GM19468 (cell line): ENCODE measurements around the gene RIPPLY1.

Experiments
- ATAC-seq: cut with Tn5 transposase; IDR thresholded peaks from one replicate; pipeline ENCODE4 v1.9.1; 2021; ENCODE audit warnings: mild to moderate bottlenecking, moderate library complexity, moderate number of reproducible peaks; ENCODE audit not compliant: unreplicated experiment; ENCODE audit errors: extremely low read depth

The RIPPLY1 gene, protein sequence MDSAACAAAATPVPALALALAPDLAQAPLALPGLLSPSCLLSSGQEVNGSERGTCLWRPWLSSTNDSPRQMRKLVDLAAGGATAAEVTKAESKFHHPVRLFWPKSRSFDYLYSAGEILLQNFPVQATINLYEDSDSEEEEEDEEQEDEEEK

DNA sequence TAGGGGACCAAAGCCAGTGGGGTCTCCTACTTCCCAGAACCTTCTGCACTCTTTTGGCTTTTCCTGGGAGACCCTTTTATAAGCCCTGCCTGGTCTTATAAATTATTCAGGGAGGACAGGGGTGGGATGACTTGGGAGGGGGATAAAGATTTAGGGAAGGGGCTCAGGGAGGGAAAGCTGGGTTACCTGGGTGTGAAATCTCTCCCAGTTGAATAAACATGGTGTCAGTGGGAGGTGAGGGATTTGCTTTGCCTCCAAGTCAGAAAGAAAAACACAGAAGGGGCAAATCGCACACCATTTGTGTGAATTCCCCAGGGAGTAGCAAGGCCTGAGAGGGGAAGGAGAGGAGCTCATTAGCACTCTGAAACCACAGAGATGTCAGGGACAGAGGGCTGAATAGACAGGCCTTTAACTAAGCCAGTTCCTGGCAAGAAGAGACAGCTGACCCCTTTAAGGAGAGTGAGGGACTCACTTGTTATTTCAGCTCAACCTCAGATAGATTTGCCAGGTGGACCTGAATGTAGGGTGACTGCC, at the start of gene RIPPLY1:
RIPPLY1 (minus strand) TSS at position 51 of the 534 bp plus-strand sequence. CDS start 54 bp downstream, outside the sequence.
- ATAC-seq, result no peak

DNA sequence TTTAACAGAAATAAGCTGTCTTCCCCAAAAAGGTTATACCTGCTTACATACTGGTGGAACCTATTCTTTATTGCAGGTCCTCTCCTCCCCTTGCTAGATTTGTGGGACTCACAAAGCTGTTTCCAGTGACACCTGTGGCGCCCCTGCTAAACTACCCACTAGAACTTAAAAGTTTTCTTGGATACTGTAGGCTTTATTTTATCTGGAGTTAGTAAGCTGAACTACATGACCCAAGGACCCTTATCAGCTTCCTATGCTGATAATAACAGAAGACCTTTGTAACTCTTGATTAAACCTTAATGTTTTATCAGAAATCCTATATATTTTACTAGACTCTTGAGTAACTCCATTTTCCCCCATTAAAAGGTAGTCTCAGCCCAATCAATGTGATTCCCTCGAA, 49.4 kb upstream of the RIPPLY1 start:
- ATAC-seq, result no peak

DNA sequence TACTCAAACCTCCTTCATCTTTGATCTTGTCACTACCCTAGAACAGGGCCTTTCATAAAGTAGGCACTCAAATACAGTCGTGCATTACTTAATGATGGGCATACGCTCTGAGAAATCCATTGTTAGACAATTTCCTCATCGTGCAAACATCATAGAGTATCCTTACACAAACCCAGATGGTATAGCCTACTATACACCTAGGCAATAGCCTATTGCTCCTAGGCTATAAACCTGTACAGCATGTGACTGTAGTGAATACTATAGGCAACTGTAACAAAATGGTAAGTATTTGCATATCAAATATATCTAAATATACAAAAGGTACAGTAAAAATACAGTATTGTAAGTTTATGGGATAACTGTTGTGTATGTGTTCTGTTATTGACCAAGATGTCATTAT, 48.9 kb upstream of the RIPPLY1 start:
- no peak for ATAC-seq

DNA sequence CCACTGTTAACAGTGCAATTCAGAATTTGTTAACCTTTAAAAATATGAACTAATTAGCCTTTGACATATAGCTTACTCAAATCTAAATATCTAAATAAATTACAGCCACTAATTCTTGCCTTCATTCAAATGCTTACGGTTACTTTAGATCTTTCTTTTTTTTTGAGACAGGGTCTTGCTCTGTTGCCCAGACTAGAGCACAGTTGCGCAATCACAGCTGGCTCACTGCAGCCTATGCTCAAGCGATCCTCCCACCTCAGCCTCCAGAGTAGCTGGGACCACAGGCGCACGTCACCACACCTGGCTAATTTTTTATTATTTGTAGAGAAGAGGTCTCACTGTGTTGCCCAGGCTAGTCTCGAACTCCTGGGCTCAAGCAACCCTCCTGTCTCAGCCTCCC, 48.1 kb upstream of the RIPPLY1 start:
- ATAC-seq, result no peak

DNA sequence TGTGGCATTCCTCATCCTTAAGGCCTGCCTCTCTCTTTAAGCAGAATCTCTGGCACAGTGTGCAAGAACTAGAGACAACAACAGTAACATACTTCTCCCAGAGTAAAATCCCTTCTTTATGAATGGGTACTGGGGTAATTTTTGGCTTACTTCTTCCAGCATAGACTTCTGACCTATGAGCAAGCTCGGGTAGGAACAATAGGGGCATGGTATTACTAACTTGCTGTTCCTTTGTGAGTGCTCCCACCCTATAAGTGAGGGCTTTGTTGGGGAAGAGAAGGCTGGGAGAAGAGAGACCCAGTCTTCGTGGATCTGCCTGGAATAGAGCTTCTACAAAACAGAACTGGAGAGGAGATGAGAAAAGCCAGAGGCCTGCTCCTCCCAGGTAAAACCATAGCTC, 47.2 kb upstream of the RIPPLY1 start:
- ATAC-seq, result no peak

DNA sequence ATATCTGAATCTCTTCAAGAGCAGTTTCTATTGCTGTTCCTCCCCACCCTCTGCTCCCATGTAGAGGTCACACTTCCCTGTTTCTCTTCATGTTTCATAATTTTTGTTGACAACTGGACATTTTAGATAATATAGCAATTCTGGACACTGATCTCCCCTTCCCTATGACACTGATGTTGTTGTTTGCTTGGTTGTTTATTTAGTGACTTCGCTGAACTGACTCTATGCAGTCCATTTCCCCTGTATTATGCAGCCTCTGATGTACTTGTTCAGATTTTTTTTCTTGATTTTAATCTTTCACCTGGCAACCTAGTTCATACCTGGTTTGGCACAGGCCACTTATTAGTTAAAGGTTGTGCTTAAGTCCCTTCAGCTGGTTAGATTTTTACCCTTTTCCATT, 46.2 kb upstream of the RIPPLY1 start:
- ATAC-seq, result no peak

DNA sequence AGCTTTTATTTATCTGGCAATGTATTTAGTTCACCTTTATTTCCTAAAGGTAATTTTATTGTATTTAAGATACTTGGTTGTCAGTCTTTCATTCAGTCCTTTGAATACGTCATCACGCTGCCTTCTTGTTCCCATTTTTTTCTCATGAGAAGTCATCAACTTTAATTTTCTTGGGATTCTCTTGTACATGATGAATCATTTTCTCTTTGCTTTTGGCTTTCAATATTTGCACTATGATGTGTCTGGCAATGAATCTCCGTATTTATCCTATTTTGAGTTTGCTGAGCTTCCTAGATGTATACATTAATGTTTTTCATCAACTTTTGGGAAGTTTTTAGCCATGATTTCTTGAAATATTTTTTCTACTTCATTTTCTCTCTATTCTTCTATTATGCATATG, 45.5 kb upstream of the RIPPLY1 start:
- ATAC-seq, result no peak

DNA sequence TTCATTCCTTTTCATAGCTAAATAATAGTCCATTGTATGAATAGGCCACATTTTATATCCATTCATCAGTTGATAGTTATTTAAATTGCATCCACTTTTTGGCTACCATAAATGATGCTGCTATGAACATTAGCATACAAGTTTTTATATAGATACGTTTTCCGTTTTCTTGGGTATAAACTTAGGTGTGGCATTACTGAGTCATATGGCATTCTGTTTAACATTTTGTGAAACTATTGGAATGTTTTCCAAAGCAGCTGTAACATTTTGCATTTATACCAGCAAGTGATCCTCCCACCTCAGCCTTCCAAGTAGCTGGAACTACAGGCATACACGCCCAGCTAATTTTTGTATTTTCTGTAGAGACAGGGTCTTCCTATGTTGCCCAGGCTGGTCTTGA, 43.3 kb upstream of the RIPPLY1 start:
- ATAC-seq, result no peak

DNA sequence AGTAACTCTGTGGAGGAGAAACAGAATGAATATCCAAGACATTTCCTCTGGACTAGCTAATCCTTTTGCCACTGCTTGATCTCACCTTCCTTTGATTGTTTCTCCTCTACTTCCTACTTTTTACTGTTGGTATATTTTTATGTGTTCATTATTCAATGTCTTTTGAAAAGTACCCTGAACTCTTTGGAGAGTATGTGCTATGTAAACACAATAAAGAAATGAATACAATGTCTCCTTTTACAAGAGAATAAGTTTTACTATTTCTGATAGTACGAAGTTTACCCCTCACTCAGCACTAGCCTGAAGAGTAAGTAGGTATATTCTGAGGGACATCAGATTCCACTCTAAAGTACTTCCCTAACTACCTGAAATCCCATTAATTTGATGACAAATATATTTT, 36.9 kb upstream of the RIPPLY1 start:
- no peak for ATAC-seq

DNA sequence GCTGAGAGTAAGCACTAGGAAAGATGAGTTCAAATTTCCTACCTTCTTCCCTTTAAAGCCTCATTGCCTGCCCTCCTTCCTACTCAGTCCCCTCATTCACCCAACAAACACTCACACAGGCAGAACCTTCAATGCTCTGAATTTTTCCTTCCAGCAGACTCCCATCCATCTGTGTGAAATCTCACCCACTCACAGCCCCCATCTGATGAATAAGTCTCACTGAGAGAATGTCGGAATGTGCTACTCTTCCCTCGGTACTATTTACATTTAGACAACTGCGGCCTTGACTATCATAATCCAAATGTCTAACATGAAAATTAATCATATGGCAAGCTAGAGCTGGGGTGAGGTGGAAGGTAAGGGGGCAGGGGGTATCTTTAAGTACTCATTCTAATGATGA, 36.4 kb upstream of the RIPPLY1 start:
- no peak for ATAC-seq

DNA sequence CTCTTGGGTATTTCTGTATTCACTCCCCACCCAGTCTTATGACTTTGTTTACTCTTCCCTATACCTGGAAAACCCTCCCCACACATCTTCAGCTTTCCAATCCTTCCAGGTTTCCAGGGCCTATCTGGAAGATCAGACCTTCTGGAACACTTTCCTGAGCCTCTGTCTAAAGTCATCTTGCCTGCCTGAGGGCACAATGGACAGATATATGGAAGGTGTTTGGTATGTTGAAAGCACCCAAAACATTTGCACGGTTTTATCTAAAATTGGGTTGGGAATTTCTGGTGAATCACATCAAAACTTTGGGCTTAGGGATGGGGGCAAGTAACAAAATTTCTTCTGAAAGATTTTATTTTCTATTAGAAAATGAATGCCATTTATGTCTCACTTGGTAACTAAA, 33.1 kb upstream of the RIPPLY1 start:
- ATAC-seq, result no peak

DNA sequence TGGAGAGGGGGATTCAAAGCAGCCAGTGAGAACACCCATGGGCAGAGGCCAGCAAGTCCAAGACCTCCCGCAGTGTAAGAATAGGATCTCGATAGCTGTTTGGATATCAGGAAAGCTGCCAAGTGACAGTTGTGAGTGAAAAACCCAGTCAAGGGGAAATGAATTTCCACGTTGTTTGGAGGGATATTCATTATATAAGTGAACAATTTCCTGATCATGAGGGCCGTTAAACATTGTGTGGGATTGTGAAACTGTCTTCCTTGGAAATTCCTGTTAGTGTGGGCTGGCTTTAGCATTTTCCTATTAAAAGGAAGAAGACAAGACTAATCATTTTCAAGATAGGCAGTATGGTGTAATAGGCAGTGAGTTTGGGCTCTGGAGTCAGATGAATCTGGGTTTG, 32.0 kb upstream of the RIPPLY1 start:
- no peak for ATAC-seq

DNA sequence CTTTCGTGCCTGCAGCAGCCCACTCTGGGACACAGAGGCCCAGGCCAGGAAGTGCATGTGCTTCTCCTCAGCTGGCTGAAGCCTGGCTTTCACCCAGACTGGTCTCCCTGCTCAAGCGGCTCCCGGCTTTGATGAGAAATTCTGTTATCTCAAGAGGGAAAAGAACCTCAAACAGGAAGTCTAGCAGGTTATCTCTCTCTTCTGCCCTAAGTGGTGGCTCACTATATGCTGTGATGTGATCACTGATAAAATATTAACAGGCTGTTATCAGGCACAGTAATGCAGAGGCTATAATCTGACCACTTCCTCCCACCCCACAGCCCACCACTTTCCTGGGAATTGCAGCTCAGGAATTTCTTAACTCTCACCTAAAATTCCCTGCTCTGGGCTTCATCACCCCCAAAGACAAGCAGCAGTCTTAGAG, 30.4 kb upstream of the RIPPLY1 start:
- no peak for ATAC-seq

DNA sequence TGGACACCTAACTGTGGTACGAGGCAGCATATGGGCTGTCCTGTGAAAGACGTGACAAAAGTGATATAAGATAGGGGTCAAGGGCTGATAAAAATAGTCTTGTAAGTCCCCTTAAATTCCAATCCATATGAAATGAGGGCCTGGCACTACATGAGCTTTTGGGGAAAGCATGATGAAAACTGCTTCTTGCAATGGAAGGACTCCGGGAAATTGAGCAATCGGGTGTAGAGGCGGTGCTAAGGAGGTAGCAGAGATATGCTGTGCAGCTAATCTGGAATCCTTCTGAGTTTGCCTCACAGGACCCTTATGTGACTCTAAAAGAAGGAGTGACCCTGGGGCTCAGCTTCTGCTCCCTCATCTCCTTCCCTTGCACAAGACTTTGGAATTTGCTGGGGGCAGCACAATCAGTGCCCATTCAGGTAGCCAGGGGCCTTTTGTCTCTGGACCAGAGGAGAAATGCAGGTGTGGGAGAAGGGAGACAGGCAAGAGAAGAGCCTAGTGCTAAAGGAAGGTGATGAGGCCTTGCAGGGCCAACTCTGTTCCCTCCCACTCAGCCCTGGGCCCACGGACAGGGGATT, 29.9 kb upstream of the RIPPLY1 start:
- ATAC-seq, result no peak

DNA sequence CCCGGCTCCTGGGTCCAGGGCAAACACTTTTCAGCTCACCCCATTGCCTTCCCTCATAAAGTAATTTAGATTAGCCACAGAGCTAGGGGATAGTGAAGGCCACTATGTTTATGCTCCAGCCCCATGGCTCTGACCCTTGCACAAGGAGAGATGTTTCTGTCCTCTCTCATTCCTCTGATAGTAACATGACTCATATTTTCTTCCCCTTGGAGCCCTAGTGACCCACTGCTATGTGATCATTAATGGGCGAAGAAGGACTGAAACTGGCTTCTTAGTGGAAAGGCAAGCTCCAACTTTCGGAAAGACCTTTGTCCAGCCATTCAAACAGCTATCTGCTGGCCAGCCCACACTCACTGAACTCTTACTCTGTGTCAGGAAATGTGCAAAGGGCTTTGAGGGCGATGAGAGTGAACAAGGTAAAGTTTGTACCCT, 29.4 kb upstream of the RIPPLY1 start:
- no peak for ATAC-seq

DNA sequence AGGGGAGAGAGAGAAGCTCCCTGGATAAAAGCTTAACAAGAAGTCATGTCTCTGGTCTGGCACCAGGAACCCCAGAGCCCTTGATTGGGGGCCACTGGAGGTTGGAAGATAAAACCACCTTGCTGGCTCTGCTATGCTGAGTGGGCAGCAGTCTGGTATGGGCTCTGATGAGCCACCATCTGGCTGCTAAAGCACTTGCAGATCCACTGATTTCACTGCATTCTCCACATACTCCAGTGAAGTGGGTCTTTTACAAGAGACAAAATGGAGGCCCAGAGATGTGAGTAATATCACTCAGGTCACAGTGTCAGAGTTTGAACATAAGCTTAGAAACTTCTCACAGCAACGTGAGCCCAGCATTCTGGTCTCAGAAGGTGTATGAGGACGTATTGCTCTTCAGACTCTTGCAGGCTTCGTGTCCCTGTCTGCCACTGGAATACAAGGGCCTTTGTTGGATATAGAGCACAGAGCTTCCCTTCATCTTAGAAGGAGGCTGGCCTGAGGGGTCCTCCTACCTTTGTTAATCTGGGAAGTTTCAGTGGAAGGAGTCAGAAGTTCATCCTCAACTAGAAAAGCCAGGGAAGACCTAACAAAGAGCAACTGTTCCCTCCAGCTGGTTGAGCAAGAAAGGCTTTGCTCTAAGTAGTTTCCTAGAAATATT, 28.8 kb upstream of the RIPPLY1 start:
- ATAC-seq, result no peak

DNA sequence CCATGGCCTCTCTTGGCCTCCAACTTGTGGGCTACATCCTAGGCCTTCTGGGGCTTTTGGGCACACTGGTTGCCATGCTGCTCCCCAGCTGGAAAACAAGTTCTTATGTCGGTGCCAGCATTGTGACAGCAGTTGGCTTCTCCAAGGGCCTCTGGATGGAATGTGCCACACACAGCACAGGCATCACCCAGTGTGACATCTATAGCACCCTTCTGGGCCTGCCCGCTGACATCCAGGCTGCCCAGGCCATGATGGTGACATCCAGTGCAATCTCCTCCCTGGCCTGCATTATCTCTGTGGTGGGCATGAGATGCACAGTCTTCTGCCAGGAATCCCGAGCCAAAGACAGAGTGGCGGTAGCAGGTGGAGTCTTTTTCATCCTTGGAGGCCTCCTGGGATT, 25.1 kb upstream of the RIPPLY1 start:
- no peak for ATAC-seq

DNA sequence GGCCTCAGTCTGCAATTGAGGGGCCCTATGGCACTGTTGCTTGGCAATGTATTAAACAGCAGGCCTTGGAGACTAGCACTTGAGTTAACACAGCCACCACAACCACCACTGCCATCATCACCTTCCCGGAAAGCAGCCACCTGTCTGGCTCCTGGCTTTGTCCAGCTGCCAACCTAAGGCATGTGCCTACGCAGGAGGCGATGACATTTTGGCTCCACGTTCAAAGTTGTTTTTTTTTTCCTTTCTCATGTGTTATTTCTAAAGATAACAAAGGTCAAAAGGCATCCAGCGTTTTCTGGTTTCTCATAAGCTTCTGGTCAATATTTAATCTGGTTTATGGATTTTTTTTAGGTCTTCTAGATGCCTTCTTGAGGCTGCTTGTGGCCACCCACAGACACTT, 24.6 kb upstream of the RIPPLY1 start:
- no peak for ATAC-seq

DNA sequence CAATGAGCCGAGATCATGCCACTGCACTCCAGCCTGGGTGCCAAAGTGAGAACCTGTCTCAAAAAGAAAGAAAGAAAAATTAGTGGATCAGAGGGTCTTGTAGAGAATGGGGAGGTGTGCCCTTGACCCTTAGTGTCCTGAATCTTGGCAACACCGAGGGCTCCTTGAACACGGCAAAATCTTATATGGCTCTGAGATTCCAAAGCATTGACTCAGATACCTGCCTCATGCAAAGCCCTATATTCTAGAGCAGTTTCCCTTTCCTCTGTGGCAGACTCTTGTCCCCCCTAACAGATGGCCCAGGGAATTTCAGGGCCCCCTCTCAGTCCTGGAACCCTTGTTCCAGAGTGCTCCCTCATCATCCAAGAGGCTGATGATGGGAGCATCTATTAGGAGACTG, 23.9 kb upstream of the RIPPLY1 start:
- ATAC-seq, result no peak

DNA sequence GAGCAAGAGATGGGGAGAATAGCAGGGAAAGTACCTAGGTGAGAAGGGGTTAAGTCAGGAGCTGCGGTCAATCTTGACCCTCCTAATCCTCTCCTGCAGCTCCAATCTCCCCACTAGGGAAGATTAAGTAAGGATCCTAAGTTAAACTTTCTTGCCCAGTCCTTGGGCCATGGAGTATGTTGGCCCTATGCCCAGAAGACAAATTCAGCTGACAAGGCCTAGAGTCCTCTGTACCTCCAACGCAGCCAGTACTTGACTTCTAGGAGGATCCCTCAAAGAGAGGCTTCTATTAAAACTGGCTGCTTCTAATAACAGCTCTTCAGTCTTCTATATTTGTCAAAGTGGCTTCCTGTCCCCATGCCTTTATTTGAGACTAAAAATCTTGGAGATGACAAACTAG, 18.5 kb upstream of the RIPPLY1 start:
- no peak for ATAC-seq

DNA sequence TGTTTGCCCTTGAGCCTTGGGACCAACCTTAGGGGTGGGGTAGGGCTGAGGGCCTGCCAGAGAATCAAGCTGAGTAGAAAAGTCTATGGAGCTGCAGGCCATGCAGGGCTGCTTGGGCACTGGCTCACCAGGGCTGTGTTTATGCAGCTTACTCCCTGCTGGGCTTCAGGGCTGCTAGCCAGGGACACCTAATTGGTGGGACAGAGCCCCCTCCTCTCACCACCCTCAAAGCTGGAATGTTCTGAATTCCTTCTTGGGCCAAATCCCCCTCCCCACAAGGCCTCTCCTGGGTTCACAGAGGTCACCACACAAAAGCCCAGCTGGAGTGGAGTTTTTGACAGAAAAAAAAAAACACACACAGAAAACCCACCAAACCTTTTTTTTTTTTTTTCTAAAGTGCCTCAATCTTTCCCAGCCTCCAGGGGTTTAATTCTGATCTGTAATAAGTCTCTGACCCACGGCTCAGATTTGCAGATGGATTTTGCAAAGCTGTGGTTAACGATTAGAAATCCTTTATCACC, 16.9 kb upstream of the RIPPLY1 start, which contains the start of gene CLDN2:
CLDN2 (plus strand) TSS at position 471 of the 521 bp plus-strand sequence. CDS start 7,827 bp downstream, outside the sequence.
- no peak for ATAC-seq
